Gastrocnemius medialis (tissue), 4 donors: ENCODE data around the gene PML. TPM values are rescaled to one million over a fixed set of nuclear protein-coding genes. Genes with fewer than 3 reads are reported as not detected.

Experiments used
- total RNA-seq, 4 donors: library from RNA; depleted of rRNA; stranded (reverse); fragments of >200 nt; gene quantifications; one replicate each; pipeline versions ENCODE4 v1.1.0 to v1.2.3, GENCODE V29; 2016

PML gene
- total RNA-seq, 4 donors from 2014 or later: 17.3 to 42.1 (median 21.2) TPM

Other genes starting within 250 kb of the PML start
- 10 to 100 TPM in 1 of 4 donors, 1 to 10 TPM in 3; 2.7 to 11.6 (median 7.7) TPM for gene INSYN1, start 241.4 kb upstream of the PML start, total RNA-seq
- gene TBC1D21, start 121.2 kb upstream of the PML start, total RNA-seq: not detected
- 10 to 100 TPM in 1 of 4 donors, 1 to 10 TPM in 3; 4.9 to 11.2 (median 5.7) TPM for gene LOXL1, start 68.3 kb upstream of the PML start, total RNA-seq
- 10 to 100 TPM; 15.2 to 28.8 (median 16.9) TPM for gene STOML1, start 2.4 kb upstream of the PML start, total RNA-seq
- under 1 TPM in 2 of 4 donors, not detected in 2; 0.10 to 0.83 TPM for gene GOLGA6A, start 87.8 kb downstream of the PML start, total RNA-seq
- gene ISLR2, start 135.9 kb downstream of the PML start, total RNA-seq: 1 to 10 TPM in 3 of 4 donors, under 1 TPM in 1; 0.62 to 3.9 (median 2.0) TPM
- gene ISLR, start 179.0 kb downstream of the PML start, total RNA-seq: 10 to 100 TPM in 3 of 4 donors, 1 to 10 TPM in 1; 5.9 to 29.4 (median 25.9) TPM
- gene STRA6, start 208.1 kb downstream of the PML start, total RNA-seq: not detected
- not detected for gene CCDC33, start 241.6 kb downstream of the PML start, total RNA-seq